ENCODE data around the gene GCLC. TPM values are rescaled to one million over a fixed set of nuclear protein-coding genes. Genes with fewer than 3 reads are reported as not detected.

The GCLC gene
- total and polyA plus RNA-seq, 9 of the 15 experiments (the other 6 are each of a cell fraction or from before 2014, with no cell fraction given) = 3.9 to 20.0 (median 9.4) TPM

DNA sequence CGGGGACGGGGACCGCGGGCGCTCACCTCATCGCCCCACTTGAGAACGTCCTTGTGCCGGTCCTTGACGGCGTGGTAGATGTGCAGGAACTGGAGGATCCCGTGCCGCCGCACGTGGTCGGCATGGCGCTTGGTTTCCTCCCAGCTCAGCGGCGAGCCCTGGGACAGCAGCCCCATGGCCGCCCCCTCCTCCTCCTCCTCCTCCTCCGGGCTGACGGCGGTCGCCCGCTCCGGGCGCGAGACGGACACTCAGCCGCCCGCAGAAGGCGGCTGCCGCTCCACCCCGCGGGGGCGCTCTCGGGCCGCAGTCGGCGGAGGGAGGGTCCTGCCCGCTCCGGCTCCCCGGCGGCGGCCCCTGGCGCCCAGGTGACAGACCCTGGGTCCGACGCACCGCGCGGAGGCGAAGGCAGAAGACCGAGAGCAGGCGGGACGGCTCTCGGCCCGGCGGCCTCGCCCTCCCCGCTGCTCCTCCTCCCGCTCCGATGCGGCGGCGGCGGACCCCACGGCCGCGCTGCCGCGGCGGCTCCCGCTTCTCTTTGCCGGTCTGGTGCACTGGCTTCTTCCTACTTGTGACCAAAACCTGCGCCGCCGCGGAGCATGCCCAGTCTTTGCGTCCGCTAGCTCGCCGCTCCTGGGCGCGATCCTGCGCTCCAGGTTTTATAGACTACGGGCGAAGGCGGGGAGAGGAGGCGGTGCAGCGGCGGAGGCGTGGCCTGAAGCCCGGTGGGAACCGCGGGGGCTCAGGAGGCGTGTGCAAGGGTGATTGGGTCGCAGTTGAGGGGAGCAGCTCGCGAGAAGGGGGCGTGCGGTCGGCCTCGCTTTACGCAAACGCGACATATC lies at the start of gene GCLC (continued):
- TF ChIP-seq ZNF695 (CRISPR knock-in tag; IDR thresholded peaks at IDR 0.05) = no peak
- TF ChIP-seq FOXM1 (IDR thresholded peaks at IDR 0.05; ENCODE audit: low read depth) = peak; percentile 82
- TF ChIP-seq FOXM1 (CRISPR knock-in tag; IDR thresholded peaks at IDR 0.05; ENCODE audit: low read depth) = no peak
- TF ChIP-seq HNRNPL (IDR thresholded peaks at IDR 0.05; ENCODE audit: low read depth, low read length) = 0 out of 2 replicates have a peak, but pooled peaks have one; percentile 59
- no peak for TF ChIP-seq ARID1B (IDR thresholded peaks at IDR 0.05)
- peak; percentile 32 to 62; a peak in 2 of 4 replicates for TF ChIP-seq FOXK2 (conservative IDR thresholded peaks at IDR 0.05 in 1 of 2, IDR thresholded peaks at IDR 0.05 in 1 of 2; ENCODE audit: low read depth in 2 of 2)
- TF ChIP-seq, protein P1, sequence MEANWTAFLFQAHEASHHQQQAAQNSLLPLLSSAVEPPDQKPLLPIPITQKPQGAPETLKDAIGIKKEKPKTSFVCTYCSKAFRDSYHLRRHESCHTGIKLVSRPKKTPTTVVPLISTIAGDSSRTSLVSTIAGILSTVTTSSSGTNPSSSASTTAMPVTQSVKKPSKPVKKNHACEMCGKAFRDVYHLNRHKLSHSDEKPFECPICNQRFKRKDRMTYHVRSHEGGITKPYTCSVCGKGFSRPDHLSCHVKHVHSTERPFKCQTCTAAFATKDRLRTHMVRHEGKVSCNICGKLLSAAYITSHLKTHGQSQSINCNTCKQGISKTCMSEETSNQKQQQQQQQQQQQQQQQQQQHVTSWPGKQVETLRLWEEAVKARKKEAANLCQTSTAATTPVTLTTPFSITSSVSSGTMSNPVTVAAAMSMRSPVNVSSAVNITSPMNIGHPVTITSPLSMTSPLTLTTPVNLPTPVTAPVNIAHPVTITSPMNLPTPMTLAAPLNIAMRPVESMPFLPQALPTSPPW (CRISPR knock-in tag; IDR thresholded peaks at IDR 0.05) = peak; percentile 78
- no peak for TF ChIP-seq HSF4 (CRISPR knock-in tag; IDR thresholded peaks at IDR 0.05; ENCODE audit: borderline replicate concordance)
- no peak for TF ChIP-seq CREB3 (tag; conservative IDR thresholded peaks at IDR 0.05; ENCODE audit: low read depth)
- TF ChIP-seq CBX1 (IDR thresholded peaks at IDR 0.05; ENCODE audit: low read depth) = no peak
- TF ChIP-seq, protein P2, sequence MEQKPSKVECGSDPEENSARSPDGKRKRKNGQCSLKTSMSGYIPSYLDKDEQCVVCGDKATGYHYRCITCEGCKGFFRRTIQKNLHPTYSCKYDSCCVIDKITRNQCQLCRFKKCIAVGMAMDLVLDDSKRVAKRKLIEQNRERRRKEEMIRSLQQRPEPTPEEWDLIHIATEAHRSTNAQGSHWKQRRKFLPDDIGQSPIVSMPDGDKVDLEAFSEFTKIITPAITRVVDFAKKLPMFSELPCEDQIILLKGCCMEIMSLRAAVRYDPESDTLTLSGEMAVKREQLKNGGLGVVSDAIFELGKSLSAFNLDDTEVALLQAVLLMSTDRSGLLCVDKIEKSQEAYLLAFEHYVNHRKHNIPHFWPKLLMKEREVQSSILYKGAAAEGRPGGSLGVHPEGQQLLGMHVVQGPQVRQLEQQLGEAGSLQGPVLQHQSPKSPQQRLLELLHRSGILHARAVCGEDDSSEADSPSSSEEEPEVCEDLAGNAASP (IDR thresholded peaks at IDR 0.05) = no peak
- TF ChIP-seq MTA3 (IDR thresholded peaks at IDR 0.05; ENCODE audit: borderline replicate concordance) = peak; percentile 91; the same call in 1 of the 2 replicates
- TF ChIP-seq ATF3 (IDR thresholded peaks at IDR 0.05) = no peak
- peak; percentile 70; the same call in 1 of the 2 replicates for TF ChIP-seq ATF3 (CRISPR knock-in tag; conservative IDR thresholded peaks at IDR 0.05)
- TF ChIP-seq CEBPB (tag; IDR thresholded peaks at IDR 0.05) = no peak
- TF ChIP-seq RFX1 (IDR thresholded peaks at IDR 0.05) = no peak
- no peak for TF ChIP-seq DPF2 (IDR thresholded peaks at IDR 0.05)
- peak; percentile 39 for TF ChIP-seq BCOR (IDR thresholded peaks at IDR 0.05)
- TF ChIP-seq PHB2 (IDR thresholded peaks at IDR 0.05; ENCODE audit: low read depth) = no peak
- TF ChIP-seq PTRF (tag; IDR thresholded peaks at IDR 0.05) = no peak
- no peak for TF ChIP-seq ZNF212 (CRISPR knock-in tag; IDR thresholded peaks at IDR 0.05)
- peak; percentile 84 for TF ChIP-seq FIP1L1 (IDR thresholded peaks at IDR 0.05; ENCODE audit: low read depth, low read length, poor library complexity, severe bottlenecking)
- no peak for TF ChIP-seq CBX8 (IDR thresholded peaks at IDR 0.05; ENCODE audit: borderline replicate concordance, extremely low read depth, low read depth, low read length, poor library complexity, severe bottlenecking)

Data from K562 (cell line).